ENCODE data around the gene PAH.

The PAH gene

GRCh38 chr12:102816816-102817434 is 100.1 kb downstream of the PAH start:
- FAIRE-seq, result peak; percentile 79

- FAIRE-seq, result no peak
Measured at GRCh38 chr12:102814691-102815367, 102.2 kb downstream of the PAH start.

GRCh38 chr12:102812344-102812743 is 104.7 kb downstream of the PAH start:
- FAIRE-seq, result no peak

GRCh38 chr12:102811110-102811737 is 105.8 kb downstream of the PAH start:
- FAIRE-seq, result peak; percentile 23

GRCh38 chr12:102808412-102808811 is 108.6 kb downstream of the PAH start:
- no peak for FAIRE-seq

- no peak for FAIRE-seq
Measured at GRCh38 chr12:102806592-102806991, 110.5 kb downstream of the PAH start.

- FAIRE-seq, result no peak
Measured at GRCh38 chr12:102806110-102806509, 110.9 kb downstream of the PAH start.

GRCh38 chr12:102800565-102800964 is 116.5 kb downstream of the PAH start:
- no peak for FAIRE-seq

GRCh38 chr12:102799229-102799628 is 117.8 kb downstream of the PAH start:
- FAIRE-seq, result no peak

GRCh38 chr12:102797528-102797927 is 119.5 kb downstream of the PAH start:
- FAIRE-seq, result peak; percentile 80

GRCh38 chr12:102793921-102794320 is 123.1 kb downstream of the PAH start:
- FAIRE-seq, result no peak
